GM21529 (cell line): Measurements from ENCODE around the gene NUCB2.
"Not testable (repeated sequence)": the region's sequence is repeated elsewhere in the genome, so short reads cannot be mapped to it uniquely, and the experiment has no call there.

Experiments used
- ATAC-seq: cut with Tn5 transposase; IDR thresholded peaks from one replicate; pipeline ENCODE4 v1.9.1; 2021; ENCODE audit not compliant: unreplicated experiment

The NUCB2 gene

GRCh38 chr11:17276236-17277023 is at the start of gene NUCB2:
Gene NUCB2, plus strand, starts transcription at chr11:17276739. Its CDS starts 18,585 bp downstream, at chr11:17295324.
- ATAC-seq: peak; percentile 98

GRCh38 chr11:17228186-17228925 is 48.2 kb upstream of the NUCB2 start:
- ATAC-seq: not testable (repeated sequence)

GRCh38 chr11:17229481-17230152 is 46.9 kb upstream of the NUCB2 start:
- ATAC-seq: no peak

- ATAC-seq: peak; percentile 91
These were observed 45.4 kb upstream of the NUCB2 start for GRCh38 chr11:17230867-17231851.

GRCh38 chr11:17233101-17233500 is 43.4 kb upstream of the NUCB2 start:
- ATAC-seq: no peak

- no peak for ATAC-seq
These were observed 38.2 kb upstream of the NUCB2 start for GRCh38 chr11:17238377-17238776.

- not testable (repeated sequence) for ATAC-seq
These were observed 36.6 kb upstream of the NUCB2 start for GRCh38 chr11:17239927-17240326.

- no peak for ATAC-seq
These were observed 35.8 kb upstream of the NUCB2 start for GRCh38 chr11:17240780-17241179.

- not testable (repeated sequence) for ATAC-seq
These were observed 33.6 kb upstream of the NUCB2 start for GRCh38 chr11:17242954-17243353.

GRCh38 chr11:17244046-17244445 is 32.5 kb upstream of the NUCB2 start:
- peak; percentile 76 for ATAC-seq

- no peak for ATAC-seq
These were observed 25.8 kb upstream of the NUCB2 start for GRCh38 chr11:17250561-17251350.

GRCh38 chr11:17252704-17253103 is 23.8 kb upstream of the NUCB2 start:
- ATAC-seq: no peak

- ATAC-seq: no peak
These were observed 20.0 kb upstream of the NUCB2 start for GRCh38 chr11:17256512-17256911.

- no peak for ATAC-seq
These were observed 19.3 kb upstream of the NUCB2 start for GRCh38 chr11:17257196-17257595.

- no peak for ATAC-seq
These were observed 17.9 kb upstream of the NUCB2 start for GRCh38 chr11:17258670-17259069.

GRCh38 chr11:17259519-17259918 is 17.0 kb upstream of the NUCB2 start:
- no peak for ATAC-seq

- no peak for ATAC-seq
These were observed 16.5 kb upstream of the NUCB2 start for GRCh38 chr11:17260020-17260419.

- ATAC-seq: no peak
These were observed 12.8 kb upstream of the NUCB2 start for GRCh38 chr11:17263769-17264168.

GRCh38 chr11:17266781-17267180 is 9.8 kb upstream of the NUCB2 start:
- ATAC-seq: no peak

GRCh38 chr11:17267576-17267975 is 9.0 kb upstream of the NUCB2 start:
- ATAC-seq: no peak
